Fibroblast of villous mesenchyme (primary cell): Measurements from ENCODE around the gene CYB5RL. TPM values are rescaled to one million over a fixed set of nuclear protein-coding genes. Genes with fewer than 3 reads are reported as not detected.

Experiments used
- DNase-seq: peaks from one replicate; pipeline ENCODE4 v3.0.0-alpha.2; 2010; ENCODE audit warnings: low read depth
- H3K4me3 ChIP-seq: 2 replicates; pipeline ENCODE4 v1.5.1; 2011; ENCODE audit warnings: low read depth, mild to moderate bottlenecking, low read length
- total RNA-seq: library from RNA; depleted of rRNA; stranded (reverse); fragments of >200 nt; gene quantifications from 2 replicates; pipeline ENCODE4 v1.2.3, GENCODE V29; 2012
- TF ChIP-seq, protein P1 (sequence below): IDR thresholded peaks from 2 replicates; pipeline ENCODE4 v1.5.1; 2012; ENCODE audit warnings: low read depth, mild to moderate bottlenecking, low read length; ENCODE audit not compliant: insufficient read depth

Gene CYB5RL
- total RNA-seq, 1 donor, result 4.3 TPM

- DNase-seq, result no peak
- H3K4me3 ChIP-seq, result no peak within 1 kb of the TSS
- TF ChIP-seq, protein P1, sequence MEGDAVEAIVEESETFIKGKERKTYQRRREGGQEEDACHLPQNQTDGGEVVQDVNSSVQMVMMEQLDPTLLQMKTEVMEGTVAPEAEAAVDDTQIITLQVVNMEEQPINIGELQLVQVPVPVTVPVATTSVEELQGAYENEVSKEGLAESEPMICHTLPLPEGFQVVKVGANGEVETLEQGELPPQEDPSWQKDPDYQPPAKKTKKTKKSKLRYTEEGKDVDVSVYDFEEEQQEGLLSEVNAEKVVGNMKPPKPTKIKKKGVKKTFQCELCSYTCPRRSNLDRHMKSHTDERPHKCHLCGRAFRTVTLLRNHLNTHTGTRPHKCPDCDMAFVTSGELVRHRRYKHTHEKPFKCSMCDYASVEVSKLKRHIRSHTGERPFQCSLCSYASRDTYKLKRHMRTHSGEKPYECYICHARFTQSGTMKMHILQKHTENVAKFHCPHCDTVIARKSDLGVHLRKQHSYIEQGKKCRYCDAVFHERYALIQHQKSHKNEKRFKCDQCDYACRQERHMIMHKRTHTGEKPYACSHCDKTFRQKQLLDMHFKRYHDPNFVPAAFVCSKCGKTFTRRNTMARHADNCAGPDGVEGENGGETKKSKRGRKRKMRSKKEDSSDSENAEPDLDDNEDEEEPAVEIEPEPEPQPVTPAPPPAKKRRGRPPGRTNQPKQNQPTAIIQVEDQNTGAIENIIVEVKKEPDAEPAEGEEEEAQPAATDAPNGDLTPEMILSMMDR, result no peak
Measured at GRCh38 chr1:54152696-54153095, 47.1 kb downstream of the CYB5RL start, which contains the start of gene CDCP2. TSS of gene CDCP2 (minus strand) at chr1:54153000. CDS start at chr1:54152922, 78 bp downstream.

- no peak overlapping the region for H3K4me3 ChIP-seq
- no peak for DNase-seq
- TF ChIP-seq, protein P1, result no peak
Measured at GRCh38 chr1:54151013-54151412, 48.8 kb downstream of the CYB5RL start.

Other genes with a start within 250 kb of the CYB5RL start
- gene LDLRAD1, start 181.8 kb downstream of the CYB5RL start, total RNA-seq, result not detected in 2 replicates
- gene TMEM59, start 146.8 kb downstream of the CYB5RL start, total RNA-seq, result 156 and 237 TPM in 2 replicates
- gene TCEANC2, start 146.4 kb downstream of the CYB5RL start, total RNA-seq, result 1.9 and 3.0 TPM in 2 replicates
- gene CDCP2, start 47.0 kb downstream of the CYB5RL start, total RNA-seq, result not detected in 2 replicates
- 78.9 and 79.5 TPM in 2 replicates for gene MRPL37, start 137 bp upstream of the CYB5RL start, total RNA-seq
- 14.8 and 15.1 TPM in 2 replicates for gene SSBP3, start 206.4 kb upstream of the CYB5RL start, total RNA-seq